HepG2 (cell line): Measurements from ENCODE around the gene MYOZ1. TPM values are rescaled to one million over a fixed set of nuclear protein-coding genes. Genes with fewer than 3 reads are reported as not detected.

Experiments used
- DPF2 ChIP-seq: sonication (generic); formaldehyde crosslinking; IDR thresholded peaks from 2 replicates; pipeline ENCODE4 v1.4.0; 2020; ENCODE audit warnings: mild to moderate bottlenecking, low read depth, missing genetic modification reagents, borderline replicate concordance
- ERF ChIP-seq: IDR thresholded peaks from 2 replicates; pipeline ENCODE4 v1.6.1; 2018; ENCODE audit warnings: missing biosample characterization, missing genetic modification reagents
- FIP1L1 ChIP-seq: fragments of 200-400 bp; formaldehyde crosslinking; IDR thresholded peaks from 2 replicates; pipeline ENCODE4 v1.6.1; 2018; ENCODE audit warnings: low read depth, mild to moderate bottlenecking, low read length, moderate library complexity, borderline replicate concordance; ENCODE audit not compliant: insufficient read depth
- HHEX ChIP-seq: IDR thresholded peaks from 2 replicates; pipeline ENCODE4 v1.6.1; 2016; ENCODE audit warnings: control low read depth
- KLF12 ChIP-seq: sonication (generic); formaldehyde crosslinking; IDR thresholded peaks from 2 replicates; pipeline ENCODE4 v1.4.0; 2020; ENCODE audit warnings: missing genetic modification reagents, borderline replicate concordance
- KLF15 ChIP-seq: sonication (generic); formaldehyde crosslinking; IDR thresholded peaks from 2 replicates; pipeline ENCODE4 v1.8.1; 2023; ENCODE audit warnings: borderline replicate concordance, mild to moderate bottlenecking, inconsistent platforms, missing genetic modification reagents, mixed read lengths
- LRRFIP1 ChIP-seq: sonication (generic); formaldehyde crosslinking; conservative IDR thresholded peaks from 2 replicates; pipeline ENCODE4 v1.4.0; 2020; ENCODE audit warnings: missing genetic modification reagents
- MXI1 ChIP-seq: IDR thresholded peaks from 3 replicates; pipeline ENCODE4 v1.6.1; 2012; ENCODE audit warnings: low read depth, low read length, inconsistent platforms, borderline replicate concordance
- RCOR2 ChIP-seq: IDR thresholded peaks from 2 replicates; pipeline ENCODE4 v1.6.1; 2016; ENCODE audit warnings: missing biosample characterization, missing genetic modification reagents
- SIX4 ChIP-seq: sonication (generic); formaldehyde crosslinking; IDR thresholded peaks from 2 replicates; pipeline ENCODE4 v1.4.0; 2020; ENCODE audit warnings: missing genetic modification reagents
- TBX3 ChIP-seq: fragments of 450-650 bp; IDR thresholded peaks from 2 replicates; pipeline ENCODE4 v1.6.1; 2017; ENCODE audit warnings: antibody characterized with exemption, mild to moderate bottlenecking, inconsistent platforms, borderline replicate concordance
- ZBTB44 ChIP-seq: sonication (generic); formaldehyde crosslinking; IDR thresholded peaks from 2 replicates; pipeline ENCODE4 v1.4.0; 2020; ENCODE audit warnings: missing genetic modification reagents
- ZIK1 ChIP-seq: sonication (generic); formaldehyde crosslinking; IDR thresholded peaks from 2 replicates; pipeline ENCODE4 v1.5.0; 2020; ENCODE audit warnings: mild to moderate bottlenecking, low read depth, missing genetic modification reagents, borderline replicate concordance
- ZNF138 ChIP-seq: sonication (generic); formaldehyde crosslinking; IDR thresholded peaks from 2 replicates; pipeline ENCODE4 v1.5.0; 2020; ENCODE audit warnings: mild to moderate bottlenecking, low read depth, missing genetic modification reagents
- ZNF460 ChIP-seq: sonication (generic); formaldehyde crosslinking; IDR thresholded peaks from 2 replicates; pipeline ENCODE4 v1.5.1; 2020; ENCODE audit warnings: missing genetic modification reagents, mild to moderate bottlenecking, borderline replicate concordance
- ZNF563 ChIP-seq: sonication (generic); formaldehyde crosslinking; IDR thresholded peaks from 2 replicates; pipeline ENCODE4 v1.8.0; 2022; ENCODE audit warnings: mild to moderate bottlenecking, moderate library complexity, missing genetic modification reagents
- ZNF761 ChIP-seq: sonication (generic); formaldehyde crosslinking; conservative IDR thresholded peaks from 2 replicates; pipeline ENCODE4 v1.4.0; 2020; ENCODE audit warnings: mild to moderate bottlenecking, missing genetic modification reagents
- polyA plus RNA-seq, 8 experiments: library from polyadenylated mRNA; depleted of rRNA in 3 of 8; stranded (reverse) in 7 of 8; unstranded in 1 of 8; fragments of >200 nt; fragmentation: Illumina TruSeq in 4 of 8; extraction: Trizol in 4 of 8; gene quantifications; 2 replicates each; pipeline versions ENCODE4 v1.2.1 to v1.2.3, GENCODE V29; 2011 to 2016; ENCODE audit warnings: low read depth in 4 of 8, missing spikeins in 1 of 8, mixed read lengths in 1 of 8; ENCODE audit not compliant: insufficient read depth in 1 of 8
- total RNA-seq, 5 experiments: library from RNA; depleted of rRNA; stranded (reverse); fragments of >200 nt; fragmentation: Illumina TruSeq; extraction: Trizol; gene quantifications; 2 replicates each; pipeline ENCODE4 v1.2.3, GENCODE V29; 2016; ENCODE audit warnings: low read depth in 1 of 5
- TF ChIP-seq, protein P1 (sequence below): sonication (generic); formaldehyde crosslinking; IDR thresholded peaks from 2 replicates; pipeline ENCODE4 v1.4.0; 2020; ENCODE audit warnings: mild to moderate bottlenecking, missing genetic modification reagents, borderline replicate concordance

MYOZ1 gene
- total and polyA plus RNA-seq, 2 of the 13 experiments (the other 11 are each of a cell fraction or from before 2014, with no cell fraction given): not detected

DNA sequence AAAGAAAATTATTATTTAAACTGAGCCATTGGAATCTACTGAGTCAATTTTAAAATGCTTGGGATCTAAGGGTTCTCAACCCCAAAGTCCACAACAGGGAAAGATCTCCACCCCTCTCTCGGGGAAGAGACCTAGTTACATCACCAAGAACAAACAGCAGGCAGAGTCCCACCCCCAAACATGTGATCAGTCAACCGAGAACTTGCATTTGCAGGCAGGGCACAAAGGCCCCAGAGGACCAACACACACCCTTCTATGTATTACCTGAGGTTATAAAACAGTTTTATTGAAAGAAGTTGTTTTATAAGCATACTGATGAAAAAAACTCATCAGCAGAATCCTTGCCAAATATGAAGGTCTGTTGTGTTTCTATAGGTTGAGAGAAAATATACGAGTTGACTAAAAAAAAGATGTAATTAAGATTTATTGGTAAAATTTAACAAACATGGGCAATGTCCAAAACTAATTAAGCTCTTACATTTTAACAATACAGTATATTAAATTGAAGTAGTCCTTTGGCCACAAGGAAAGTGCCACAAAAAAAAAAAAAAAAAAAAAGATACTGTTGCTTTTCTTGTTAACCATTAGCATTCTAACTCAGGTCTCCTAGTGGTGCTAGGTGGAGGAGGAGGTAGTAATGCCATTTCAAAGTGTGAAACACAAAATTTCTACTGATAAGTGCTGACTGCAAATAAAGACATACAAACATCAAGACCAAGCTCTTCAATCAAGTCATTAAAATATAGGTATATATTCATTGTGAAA, 49.2 kb downstream of the MYOZ1 start (continued):
- TF ChIP-seq ERF (peak; percentile 63; the same call in 1 of the 2 replicates), FIP1L1 (no peak), HHEX (no peak), SIX4 (CRISPR knock-in tag) (peak; percentile 62; the same call in 1 of the 2 replicates), ZIK1 (CRISPR knock-in tag) (no peak), KLF15 (no peak), ZNF460 (CRISPR knock-in tag) (no peak), RCOR2 (CRISPR knock-in tag) (0 out of 2 replicates have a peak, but pooled peaks have one; percentile 59), LRRFIP1 (CRISPR knock-in tag) (no peak), DPF2 (CRISPR knock-in tag) (peak; percentile 59; the same call in 1 of the 2 replicates), ZNF563 (CRISPR knock-in tag) (no peak), ZNF138 (CRISPR knock-in tag) (no peak), MXI1 (0 out of 3 replicates have a peak, but pooled peaks have one; percentile 8), ZBTB44 (CRISPR knock-in tag) (no peak), TBX3 (no peak), KLF12 (CRISPR knock-in tag) (no peak), ZNF761 (CRISPR knock-in tag) (no peak)
- TF ChIP-seq, protein P1, sequence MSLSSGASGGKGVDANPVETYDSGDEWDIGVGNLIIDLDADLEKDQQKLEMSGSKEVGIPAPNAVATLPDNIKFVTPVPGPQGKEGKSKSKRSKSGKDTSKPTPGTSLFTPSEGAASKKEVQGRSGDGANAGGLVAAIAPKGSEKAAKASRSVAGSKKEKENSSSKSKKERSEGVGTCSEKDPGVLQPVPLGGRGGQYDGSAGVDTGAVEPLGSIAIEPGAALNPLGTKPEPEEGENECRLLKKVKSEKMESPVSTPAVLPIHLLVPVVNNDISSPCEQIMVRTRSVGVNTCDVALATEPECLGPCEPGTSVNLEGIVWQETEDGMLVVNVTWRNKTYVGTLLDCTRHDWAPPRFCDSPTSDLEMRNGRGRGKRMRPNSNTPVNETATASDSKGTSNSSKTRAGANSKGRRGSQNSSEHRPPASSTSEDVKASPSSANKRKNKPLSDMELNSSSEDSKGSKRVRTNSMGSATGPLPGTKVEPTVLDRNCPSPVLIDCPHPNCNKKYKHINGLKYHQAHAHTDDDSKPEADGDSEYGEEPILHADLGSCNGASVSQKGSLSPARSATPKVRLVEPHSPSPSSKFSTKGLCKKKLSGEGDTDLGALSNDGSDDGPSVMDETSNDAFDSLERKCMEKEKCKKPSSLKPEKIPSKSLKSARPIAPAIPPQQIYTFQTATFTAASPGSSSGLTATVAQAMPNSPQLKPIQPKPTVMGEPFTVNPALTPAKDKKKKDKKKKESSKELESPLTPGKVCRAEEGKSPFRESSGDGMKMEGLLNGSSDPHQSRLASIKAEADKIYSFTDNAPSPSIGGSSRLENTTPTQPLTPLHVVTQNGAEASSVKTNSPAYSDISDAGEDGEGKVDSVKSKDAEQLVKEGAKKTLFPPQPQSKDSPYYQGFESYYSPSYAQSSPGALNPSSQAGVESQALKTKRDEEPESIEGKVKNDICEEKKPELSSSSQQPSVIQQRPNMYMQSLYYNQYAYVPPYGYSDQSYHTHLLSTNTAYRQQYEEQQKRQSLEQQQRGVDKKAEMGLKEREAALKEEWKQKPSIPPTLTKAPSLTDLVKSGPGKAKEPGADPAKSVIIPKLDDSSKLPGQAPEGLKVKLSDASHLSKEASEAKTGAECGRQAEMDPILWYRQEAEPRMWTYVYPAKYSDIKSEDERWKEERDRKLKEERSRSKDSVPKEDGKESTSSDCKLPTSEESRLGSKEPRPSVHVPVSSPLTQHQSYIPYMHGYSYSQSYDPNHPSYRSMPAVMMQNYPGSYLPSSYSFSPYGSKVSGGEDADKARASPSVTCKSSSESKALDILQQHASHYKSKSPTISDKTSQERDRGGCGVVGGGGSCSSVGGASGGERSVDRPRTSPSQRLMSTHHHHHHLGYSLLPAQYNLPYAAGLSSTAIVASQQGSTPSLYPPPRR (CRISPR knock-in tag): peak; percentile 51; the same call in 1 of the 2 replicates
